Right ventricle myocardium superior (tissue), 1 donor: ENCODE measurements around the gene ADI1. TPM values are rescaled to one million over a fixed set of nuclear protein-coding genes. Genes with fewer than 3 reads are reported as not detected.
A peak's percentile ranks its signal among the peaks of the same experiment; 100 is the strongest.

Experiments
- ATAC-seq: fragments of 200-7000 bp; cut with Tn5 transposase; one replicate; pipeline ENCODE4 v1.9.1; 2020; ENCODE audit warnings: mild to moderate bottlenecking; ENCODE audit not compliant: poor library complexity
- DNase-seq: peaks from one replicate; pipeline ENCODE4 v3.0.0-alpha.2; 2020
- intact Hi-C: fragments of 100-400 bp; cut with DNase I; formaldehyde crosslinking; loops from one replicate; pipeline ENCODE4 v1.11.2; 2022
- long read RNA-seq: library from polyadenylated mRNA; unstranded; transcript quantifications from one replicate; pipeline ENCODE4 v2.0.0, GENCODE V29; 2021
- total RNA-seq: library from RNA; stranded (reverse); fragmentation: NEBNext Ultra II Directional; extraction: Animal tissue kit (Norgen Biotek cat#: 25700); gene quantifications from one replicate; pipeline ENCODE4 v1.2.1, GENCODE V29; 2021
- donor health status: DM: no; HTN: yes; CAD: no; lungs with severe emphysema.

Gene ADI1
- 141 TPM for total RNA-seq
- long read RNA-seq, transcript ADI1-201 (4 exons, 2,391 nt) = major isoform, 469 of 488 reads
- long read RNA-seq, partial matches to known transcripts = 15 of 488 reads
- long read RNA-seq, other reads (novel, unspliced or antisense) = 4 of 488 reads

GRCh38 chr2:3519255-3520205 lies at the start of gene ADI1:
TSS of gene ADI1 (minus strand) at chr2:3519531. CDS start at chr2:3519487, 44 bp downstream.
- ATAC-seq (peak; percentile 83), DNase-seq (peak; percentile 93)
- intact Hi-C loops = no loop called here

GRCh38 chr2:3566806-3567205 lies 47.5 kb upstream of the ADI1 start:
- ATAC-seq (no peak), DNase-seq (no peak)
- intact Hi-C loops = no loop called here

- intact Hi-C loops = no loop called here
- no peak for ATAC-seq
Observed at GRCh38 chr2:3565117-3565516, 45.8 kb upstream of the ADI1 start.

GRCh38 chr2:3563521-3563976 lies 44.2 kb upstream of the ADI1 start:
- no peak for ATAC-seq
- intact Hi-C loops = no loop called here
- DNase-seq = no peak

More at GRCh38 chr2:3565117-3565516, 45.8 kb upstream of the ADI1 start:
- no peak for DNase-seq

- peak; percentile 99 for ATAC-seq
- intact Hi-C loops = no loop called here
Observed at GRCh38 chr2:3558205-3559014, 39.1 kb upstream of the ADI1 start, which contains the start of gene RNASEH1. TSS of gene RNASEH1 (minus strand) at chr2:3558333. CDS start at chr2:3558260, 73 bp downstream.

GRCh38 chr2:3557639-3558204 lies 38.4 kb upstream of the ADI1 start:
- ATAC-seq (no peak), DNase-seq (no peak)
- intact Hi-C loops = no loop called here

More at GRCh38 chr2:3558205-3559014, 39.1 kb upstream of the ADI1 start, which contains the start of gene RNASEH1:
- peak; percentile 99 for DNase-seq

GRCh38 chr2:3553946-3554345 lies 34.6 kb upstream of the ADI1 start:
- intact Hi-C loops = no loop called here
- ATAC-seq (no peak), DNase-seq (no peak)

- no peak for ATAC-seq
- intact Hi-C loops = no loop called here
- DNase-seq = no peak
Observed at GRCh38 chr2:3547915-3548314, 28.6 kb upstream of the ADI1 start.

GRCh38 chr2:3545788-3546478 lies 26.6 kb upstream of the ADI1 start:
- DNase-seq (no peak), ATAC-seq (no peak)
- intact Hi-C loops = no loop called here

GRCh38 chr2:3543023-3543683 lies 23.8 kb upstream of the ADI1 start:
- DNase-seq = no peak
- intact Hi-C loops = no loop called here
- ATAC-seq = peak; percentile 86

- intact Hi-C loops = no loop called here
- no peak for ATAC-seq
- DNase-seq = no peak
Observed at GRCh38 chr2:3542107-3542506, 22.8 kb upstream of the ADI1 start.

- DNase-seq (no peak), ATAC-seq (no peak)
- intact Hi-C loops = no loop called here
Observed at GRCh38 chr2:3539836-3540235, 20.5 kb upstream of the ADI1 start.

- intact Hi-C loops = no loop called here
- DNase-seq (peak; percentile 60), ATAC-seq (peak; percentile 30)
Observed at GRCh38 chr2:3536682-3537632, 17.6 kb upstream of the ADI1 start.

- ATAC-seq (peak; percentile 71), DNase-seq (peak; percentile 76)
- intact Hi-C loops = no loop called here
Observed at GRCh38 chr2:3535794-3536681, 16.7 kb upstream of the ADI1 start.

GRCh38 chr2:3535467-3535793 lies 16.1 kb upstream of the ADI1 start:
- DNase-seq (no peak), ATAC-seq (no peak)
- intact Hi-C loops = no loop called here
